ENCODE data around the gene PTPRT.

- TF ChIP-seq NPAS2 (CRISPR knock-in tag; IDR thresholded peaks at IDR 0.05; ENCODE audit: borderline replicate concordance) (no peak), E2F6 (IDR thresholded peaks at IDR 0.05; ENCODE audit: borderline replicate concordance, low read depth) (no peak), GATA3 (IDR thresholded peaks at IDR 0.05; ENCODE audit: borderline replicate concordance) (no peak), CTCF (IDR thresholded peaks at IDR 0.05) (no peak)
These were observed 1148.6 kb downstream of the PTPRT start for GRCh38 chr20:42041000-42041565.

All from A549 (cell line).